Fibroblast of gingiva (primary cell): Measurements from ENCODE around the gene AGPAT4.

Experiments
- DNase-seq: peaks from one replicate; pipeline ENCODE4 v3.0.0-alpha.2; 2011; ENCODE audit warnings: low read depth

AGPAT4 gene

DNA sequence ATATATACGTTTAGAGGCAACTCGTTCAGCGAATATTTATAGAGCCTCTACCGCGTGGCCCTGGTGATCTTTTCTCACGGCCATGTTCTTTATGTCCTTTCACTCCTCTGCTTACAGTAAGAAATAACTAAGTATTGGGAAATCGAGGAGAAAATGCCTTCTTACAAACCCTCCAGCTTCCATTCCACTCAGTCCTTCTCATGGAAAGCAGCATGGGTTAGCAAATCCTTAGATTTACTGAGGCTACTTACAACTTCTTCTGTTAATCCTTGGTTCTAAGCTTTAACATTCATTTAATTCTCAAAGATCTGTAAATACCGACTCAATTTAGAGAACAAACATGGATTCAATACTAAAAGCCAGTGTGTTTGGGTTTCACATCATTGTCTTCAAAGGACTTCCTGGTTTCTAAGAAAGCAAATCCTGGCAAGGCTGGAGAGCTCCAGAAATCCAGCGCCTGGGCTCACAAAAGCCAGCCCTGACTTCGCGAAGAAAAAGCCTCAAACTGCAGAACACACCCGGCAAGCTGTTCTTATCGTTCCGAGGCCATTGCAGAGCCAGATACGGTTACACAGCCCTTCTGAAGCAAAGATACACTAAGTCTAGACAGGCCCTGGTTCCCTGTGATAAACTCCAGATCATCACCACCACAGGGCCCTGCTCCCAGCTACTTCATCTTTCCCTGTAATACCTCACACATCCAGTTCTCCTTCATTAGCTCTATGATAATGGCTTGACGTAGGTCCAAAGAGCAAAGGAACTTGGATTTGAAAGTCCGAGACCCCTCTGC lies 19.2 kb downstream of the AGPAT4 start:
- peak; percentile 52 for DNase-seq

GRCh38 chr6:161254126-161254463 lies 19.8 kb downstream of the AGPAT4 start:
- no peak for DNase-seq

DNA sequence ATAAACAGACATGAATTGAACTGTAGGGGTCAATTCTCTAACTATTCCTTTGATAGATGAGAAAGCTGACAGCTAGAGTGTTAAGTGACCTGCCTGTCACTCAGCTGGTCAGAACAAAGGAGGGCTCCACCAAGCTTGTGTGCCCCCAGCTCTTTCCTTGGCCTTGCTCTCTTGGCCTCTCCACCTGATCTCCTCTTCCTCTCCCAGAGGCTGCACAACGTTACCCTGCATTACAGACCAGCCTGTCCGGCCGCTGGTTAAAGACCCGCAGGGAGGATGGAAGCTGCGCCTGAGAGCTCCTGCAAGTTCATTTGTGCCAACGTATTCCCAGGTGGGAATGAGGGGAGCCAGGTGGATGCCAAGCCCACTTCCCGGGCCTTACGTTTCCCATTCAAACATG lies 22.5 kb downstream of the AGPAT4 start:
- DNase-seq = no peak

DNA sequence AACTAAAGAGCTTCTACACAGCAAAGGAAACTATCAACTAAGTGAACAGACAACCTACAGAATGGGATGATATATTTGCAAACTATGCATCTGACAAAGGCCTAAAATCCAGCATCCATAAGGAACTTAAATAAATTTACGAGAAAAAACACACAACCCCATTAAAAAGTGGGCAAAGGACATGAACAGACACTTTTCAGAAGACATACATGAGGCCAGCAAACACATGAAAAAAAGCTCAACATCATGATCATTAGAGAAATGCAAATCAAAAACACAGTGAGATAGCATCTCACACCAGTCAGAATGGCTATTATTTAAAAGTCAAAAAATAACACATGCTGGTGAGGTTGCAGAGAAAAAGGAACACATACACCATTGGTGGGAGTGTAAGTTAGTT lies 24.5 kb downstream of the AGPAT4 start:
- no peak for DNase-seq

- no peak for DNase-seq
These were observed 27.1 kb downstream of the AGPAT4 start for GRCh38 chr6:161246725-161247124.

- no peak for DNase-seq
These were observed 28.5 kb downstream of the AGPAT4 start for GRCh38 chr6:161245363-161245762.

GRCh38 chr6:161244725-161245124 lies 29.1 kb downstream of the AGPAT4 start:
- no peak for DNase-seq

GRCh38 chr6:161242779-161243693 lies 30.8 kb downstream of the AGPAT4 start:
- DNase-seq = peak; percentile 95

DNA sequence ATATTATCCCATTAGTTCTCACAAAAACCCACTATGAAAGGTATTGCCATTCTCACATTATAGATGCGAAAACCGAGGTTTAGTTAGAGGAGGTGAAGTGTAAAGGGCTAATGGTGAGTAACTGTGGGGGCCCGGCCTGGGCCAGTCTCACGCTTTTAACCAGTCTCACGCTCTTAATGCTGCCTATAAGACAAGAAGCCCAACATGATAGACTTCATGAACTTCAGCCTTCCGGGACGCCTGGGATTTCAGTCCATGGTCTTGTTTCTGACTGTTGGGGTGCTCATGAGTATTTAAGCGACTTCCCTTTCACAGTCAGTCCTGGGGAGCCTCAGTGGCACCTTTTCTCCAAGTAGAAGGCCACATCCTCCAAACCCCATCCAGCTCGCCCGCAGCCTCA lies 31.7 kb downstream of the AGPAT4 start:
- DNase-seq = no peak

DNA sequence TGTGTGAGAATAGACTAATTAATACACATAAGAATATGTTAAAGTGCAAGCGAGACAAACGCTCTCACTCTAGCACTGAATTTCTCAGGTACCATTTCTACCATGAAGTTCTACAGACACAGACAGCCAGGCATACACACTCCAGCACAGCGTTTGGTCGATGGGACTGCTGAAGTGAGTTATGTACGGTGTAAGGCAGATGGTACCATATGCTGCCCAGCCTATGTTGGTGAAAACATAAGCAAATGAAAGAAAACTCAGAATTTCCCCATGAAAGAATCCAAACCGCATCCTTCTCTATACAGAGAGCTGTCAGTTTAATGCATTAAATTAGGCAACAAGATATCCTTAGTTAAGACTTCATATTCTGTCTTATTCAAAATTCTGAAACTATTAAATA lies 34.9 kb downstream of the AGPAT4 start:
- no peak for DNase-seq

GRCh38 chr6:161238500-161238899 lies 35.4 kb downstream of the AGPAT4 start:
- no peak for DNase-seq

DNA sequence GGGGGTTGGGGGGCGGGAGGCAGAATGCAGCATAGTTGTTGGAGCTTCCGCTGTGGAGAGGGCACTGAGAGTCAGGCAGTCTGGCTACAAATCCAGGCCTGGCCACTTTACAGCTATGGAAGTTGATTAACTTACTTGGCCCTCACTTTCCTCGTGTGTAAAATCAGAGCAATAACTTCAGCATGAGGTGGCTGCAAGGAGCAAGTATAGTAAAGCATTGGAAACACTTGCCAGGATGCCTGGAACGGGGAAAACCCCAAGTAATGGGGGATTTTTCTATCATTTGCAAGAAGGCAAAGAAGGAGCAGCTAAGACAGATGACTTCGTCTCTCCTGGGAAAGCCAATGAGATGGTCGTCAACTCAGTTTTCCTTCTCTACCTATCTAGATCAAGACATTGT lies 35.8 kb downstream of the AGPAT4 start:
- no peak for DNase-seq

GRCh38 chr6:161237176-161237575 lies 36.7 kb downstream of the AGPAT4 start:
- no peak for DNase-seq

DNA sequence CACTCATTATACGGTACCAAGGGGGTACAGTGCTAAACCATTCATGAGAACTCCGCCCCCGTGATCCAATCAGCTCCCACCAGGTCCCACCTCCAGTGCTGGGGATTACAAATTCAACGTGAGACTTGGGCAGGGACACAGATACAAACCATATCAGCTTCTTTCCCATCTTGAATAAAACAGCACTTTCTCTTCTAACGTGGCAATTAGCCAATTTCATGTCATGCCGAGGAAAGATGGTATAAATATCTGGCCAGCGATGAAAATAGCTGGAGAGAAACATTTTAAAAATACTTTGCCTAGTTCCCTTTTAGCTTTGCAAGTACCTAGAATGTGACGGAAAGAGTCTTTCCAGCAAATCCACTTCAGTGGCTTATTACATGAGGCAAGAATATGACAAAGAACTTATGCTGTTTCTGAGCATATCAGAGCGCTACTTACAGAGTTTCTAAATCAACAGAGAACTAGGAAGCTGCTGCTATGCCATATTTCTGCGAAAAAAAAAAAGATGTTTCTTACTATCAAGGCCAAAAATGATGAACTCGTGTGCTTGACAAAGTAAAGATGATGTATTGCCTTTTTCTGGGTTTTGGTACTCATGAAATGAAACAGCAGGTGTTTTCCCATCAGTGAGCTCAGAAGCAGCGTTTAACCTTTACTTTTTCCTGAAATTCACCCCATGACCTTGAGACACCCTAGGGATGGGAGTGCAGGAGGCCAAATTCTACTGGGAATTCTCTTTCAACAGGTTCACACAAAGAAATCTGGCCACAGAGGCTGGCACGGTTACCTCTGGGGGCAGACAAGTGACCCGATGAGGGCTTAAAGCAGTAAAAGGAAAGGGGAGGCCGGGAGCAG lies 37.9 kb downstream of the AGPAT4 start:
- no peak for DNase-seq

DNA sequence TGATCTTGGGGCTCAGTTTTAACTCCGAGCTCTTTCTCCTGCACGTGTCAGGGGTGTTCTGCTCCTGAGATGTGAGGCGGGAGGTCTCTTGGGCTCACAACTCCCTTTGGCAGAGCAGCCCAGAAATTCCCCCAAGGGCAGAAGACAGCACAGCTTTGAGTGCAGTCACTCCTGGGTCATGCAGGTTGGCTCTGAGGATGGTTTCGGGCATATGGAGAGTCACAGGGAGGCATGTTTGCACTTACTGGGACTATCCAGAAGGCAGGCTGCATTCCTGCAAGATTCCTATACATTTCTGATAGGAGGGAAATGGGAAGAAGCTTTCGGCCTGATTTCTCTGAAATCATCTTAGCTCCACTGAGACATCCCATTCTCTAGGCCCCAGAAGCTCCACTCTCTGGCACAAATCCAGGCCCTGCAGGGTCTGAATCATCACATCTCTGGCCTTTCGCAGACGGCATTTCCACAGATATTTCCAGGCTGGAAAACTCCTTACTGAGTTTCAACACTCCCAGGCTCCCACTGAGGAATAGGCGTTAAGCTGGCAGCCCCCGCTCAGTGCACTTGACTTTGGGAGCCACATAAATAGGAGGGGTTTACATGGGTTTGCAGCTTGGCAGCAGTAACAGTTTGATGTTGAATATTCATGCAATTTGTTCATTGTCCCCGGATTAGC lies 39.7 kb downstream of the AGPAT4 start:
- peak; percentile 90 for DNase-seq

DNA sequence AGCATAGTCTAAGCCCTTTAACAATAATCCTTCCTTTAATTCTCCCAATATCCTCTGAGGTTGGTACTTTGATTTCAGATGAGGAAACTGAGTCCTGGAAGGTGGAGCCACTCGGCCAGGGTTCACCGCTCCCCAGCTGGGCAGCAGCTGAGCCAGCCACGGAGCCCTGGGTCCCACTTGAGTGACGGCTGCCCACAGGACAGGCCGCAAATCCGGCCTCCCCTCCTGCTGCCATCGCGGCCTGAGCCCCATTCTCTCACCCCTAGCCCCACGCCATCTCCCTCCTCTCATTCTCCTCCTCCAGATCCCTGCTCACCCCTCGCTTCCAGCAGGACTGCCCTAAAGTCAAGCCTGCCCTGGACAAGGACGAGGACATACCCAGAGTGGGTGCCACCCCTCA lies 41.4 kb downstream of the AGPAT4 start:
- DNase-seq = no peak

GRCh38 chr6:161232010-161232409 lies 41.9 kb downstream of the AGPAT4 start:
- DNase-seq = no peak

GRCh38 chr6:161230339-161230738 lies 43.5 kb downstream of the AGPAT4 start:
- DNase-seq = no peak

DNA sequence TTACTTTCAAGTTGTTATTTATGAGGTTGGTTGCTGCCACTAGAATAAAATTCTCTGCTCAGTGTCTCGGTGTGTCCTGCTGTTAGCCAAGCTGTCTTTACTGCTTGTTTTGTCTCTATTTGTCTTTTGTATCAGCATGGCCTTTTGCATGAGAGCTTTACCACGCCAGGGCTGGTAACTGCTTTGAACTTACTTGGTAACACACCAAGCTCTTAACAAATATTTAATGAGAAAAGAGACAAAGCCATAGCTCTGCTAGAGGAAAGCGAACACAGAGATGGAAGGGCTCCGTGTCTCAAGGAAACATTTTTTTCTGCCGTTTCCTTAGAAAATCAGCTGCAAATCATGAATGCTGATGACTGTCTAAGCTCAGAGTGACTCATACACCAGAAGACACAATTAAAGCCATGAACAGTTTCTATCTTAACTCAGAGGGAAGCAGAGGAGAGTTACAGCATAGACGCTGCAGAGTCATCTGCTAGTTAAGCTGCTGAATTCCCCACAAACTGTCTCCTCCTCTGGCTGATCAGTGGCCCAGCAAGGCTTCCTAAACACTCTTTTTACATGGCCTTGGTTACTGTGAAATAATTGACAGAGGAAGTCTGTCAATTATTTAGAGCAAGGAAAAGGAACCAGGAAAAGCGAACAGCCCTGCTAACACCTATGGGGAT lies 44.8 kb downstream of the AGPAT4 start:
- peak; percentile 85 for DNase-seq

GRCh38 chr6:161228096-161228495 lies 45.8 kb downstream of the AGPAT4 start:
- peak; percentile 81 for DNase-seq
